GM18861 (cell line): ENCODE results near the gene PLA2G4E.

Experiments
- ATAC-seq: cut with Tn5 transposase; IDR thresholded peaks from one replicate; pipeline ENCODE4 v1.9.1; 2021; ENCODE audit not compliant: unreplicated experiment

The PLA2G4E gene

DNA sequence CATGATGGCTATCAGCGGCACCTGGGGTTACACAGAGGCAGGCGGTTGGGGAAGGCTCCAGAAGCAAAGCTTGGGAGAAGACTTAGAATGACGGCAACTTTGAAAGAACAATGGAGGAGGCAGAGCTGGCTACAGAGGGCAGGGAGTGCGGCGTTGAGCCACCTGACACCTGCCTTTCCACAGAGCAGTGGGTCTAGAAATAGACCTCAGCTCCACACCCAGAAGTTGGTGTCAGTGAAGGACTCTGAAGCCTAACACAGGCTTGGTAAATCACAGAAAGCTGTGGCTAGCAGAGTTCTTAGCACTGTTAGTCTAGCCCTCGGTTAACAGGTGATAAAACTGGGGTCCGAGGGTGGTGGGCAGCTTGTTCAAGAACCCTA lies 25.4 kb downstream of the PLA2G4E start:
- ATAC-seq, result no peak

DNA sequence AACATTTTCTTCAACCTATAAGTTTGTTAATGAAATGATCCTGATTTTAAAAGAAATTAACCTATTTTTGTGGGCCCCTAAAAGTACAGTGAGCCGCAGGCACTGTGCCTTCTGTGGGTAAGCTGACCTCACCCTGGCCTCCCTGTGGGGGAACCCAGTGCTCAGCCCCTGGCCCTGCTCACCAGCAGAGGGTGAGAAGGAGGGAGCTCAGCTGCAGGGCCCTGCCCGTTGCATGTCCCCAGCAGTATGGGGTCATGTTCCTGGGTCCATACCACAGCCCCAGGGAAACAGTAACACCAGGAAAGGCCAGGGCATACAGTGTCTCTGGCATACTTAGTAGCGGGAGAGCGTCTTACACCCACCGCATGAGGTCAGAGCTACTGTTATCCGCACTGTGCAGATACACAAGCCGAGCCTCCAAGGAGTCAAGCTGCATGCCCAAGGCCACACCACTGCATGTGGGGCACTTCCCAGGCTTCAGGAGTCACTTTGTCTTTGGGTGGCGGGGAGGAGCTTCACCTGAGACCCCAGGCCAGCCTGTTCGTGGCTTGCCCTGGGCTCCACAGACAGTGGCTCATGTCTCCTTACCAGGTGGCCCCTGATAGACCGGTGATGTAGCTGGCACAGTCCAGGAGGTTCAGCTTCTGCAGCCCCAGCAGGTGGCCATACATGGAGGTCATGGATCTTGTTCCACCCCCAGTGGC lies 25.9 kb downstream of the PLA2G4E start:
- ATAC-seq, result no peak

DNA sequence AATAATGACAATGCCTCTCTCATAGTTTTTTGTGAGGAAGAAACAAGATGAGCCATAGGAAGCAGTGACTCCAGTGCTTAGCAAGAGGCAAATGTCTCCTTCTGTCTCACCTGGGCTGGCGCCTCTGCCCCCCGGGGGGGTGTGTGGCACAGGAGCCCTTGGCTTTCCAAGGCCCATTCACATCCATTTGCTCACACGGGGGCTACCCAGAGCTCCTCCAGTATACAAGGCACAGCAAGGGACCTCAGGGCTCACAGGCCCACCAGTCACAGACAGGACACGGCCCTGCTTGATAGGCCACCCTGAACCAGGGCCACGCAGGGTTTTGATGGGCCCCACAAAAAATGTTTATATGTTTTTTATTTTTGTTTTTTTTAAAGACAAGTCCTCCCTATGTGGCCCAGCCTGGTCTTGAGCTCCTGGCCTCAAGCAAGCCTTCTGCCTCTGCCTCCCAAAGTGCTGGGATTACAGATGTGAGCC lies 26.6 kb downstream of the PLA2G4E start:
- ATAC-seq, result no peak

DNA sequence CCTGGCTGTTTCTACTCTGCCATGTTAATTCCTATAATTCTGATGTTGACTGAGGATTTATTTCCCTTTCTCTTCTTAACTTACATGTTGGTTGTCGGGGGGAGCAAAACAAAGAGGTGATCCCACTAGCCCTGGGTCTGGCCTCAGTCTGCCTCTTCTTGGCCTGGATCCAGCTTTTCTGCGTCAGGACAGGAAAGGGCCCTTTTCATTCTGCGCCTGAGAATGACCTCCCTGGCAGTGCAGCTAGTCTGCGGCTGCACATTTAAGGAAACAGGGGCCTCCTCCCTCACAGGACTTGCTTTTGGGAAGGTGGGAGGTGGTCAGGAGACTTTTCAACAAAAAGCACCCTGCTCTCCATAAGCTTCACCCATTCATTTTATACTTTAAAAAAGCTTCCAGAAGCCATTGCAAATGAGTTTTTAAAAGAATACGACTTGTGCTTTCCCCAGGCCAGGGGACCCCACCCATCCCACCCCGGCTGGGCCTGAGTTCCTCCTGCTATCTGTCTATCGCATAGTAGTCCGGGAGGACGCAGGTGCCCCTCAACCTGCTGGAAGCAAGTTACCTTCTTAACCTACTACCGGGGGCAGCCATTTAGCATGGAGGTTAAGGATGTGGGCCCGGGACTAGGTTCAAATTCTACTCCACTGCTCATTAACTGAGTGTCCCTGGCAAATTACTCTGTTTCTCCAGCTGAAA lies 27.2 kb downstream of the PLA2G4E start:
- ATAC-seq, result no peak

DNA sequence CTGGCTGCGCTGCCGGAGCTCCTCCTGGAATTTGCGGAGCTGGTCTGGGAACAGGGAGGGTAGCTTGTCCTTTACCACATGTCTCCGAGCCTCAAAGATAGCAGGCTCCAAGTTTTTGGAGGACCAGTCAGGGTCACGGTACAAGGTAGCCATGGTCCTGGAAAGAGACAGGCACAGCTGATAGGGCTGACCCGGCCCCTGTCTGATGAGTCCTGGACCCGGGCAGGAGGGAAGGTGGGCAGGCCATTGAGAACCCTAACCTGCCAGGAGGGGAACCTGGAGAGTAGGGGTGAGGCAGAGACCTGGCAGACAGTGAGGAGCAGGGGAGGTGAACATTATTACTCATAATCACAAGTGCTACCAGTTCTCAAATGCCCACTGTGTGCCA lies 28.0 kb downstream of the PLA2G4E start:
- ATAC-seq, result no peak

DNA sequence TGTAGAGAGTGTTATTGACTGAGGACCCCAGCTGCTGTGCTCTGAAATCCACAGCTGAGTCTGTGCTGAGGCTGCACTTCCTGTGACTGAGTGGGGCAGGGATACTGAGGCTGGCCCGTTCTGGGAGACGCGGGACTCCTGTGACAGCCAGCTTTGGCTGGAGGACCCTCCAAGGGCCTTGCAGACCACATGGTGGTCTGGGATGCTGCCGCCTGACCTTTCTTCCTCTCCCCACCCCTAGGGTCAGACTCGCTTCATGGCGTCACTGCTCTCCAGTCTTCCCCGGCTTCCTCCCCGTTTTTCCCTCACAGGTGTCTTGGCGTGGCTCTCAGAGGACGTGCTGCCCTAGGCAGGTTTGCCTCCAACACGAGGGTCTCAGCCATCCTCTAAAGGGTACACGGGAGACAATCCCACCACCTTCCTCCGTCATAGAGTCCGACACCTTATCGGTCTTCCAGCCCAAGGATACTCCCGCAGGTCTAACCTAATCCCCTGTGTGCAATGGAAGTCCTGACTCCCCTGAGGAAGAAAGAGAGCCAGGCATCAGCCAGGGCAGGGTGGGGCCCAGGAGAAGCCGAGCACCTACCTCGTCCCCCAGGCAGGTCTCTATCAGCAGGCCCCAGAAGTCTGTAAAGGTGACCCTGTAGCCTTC lies 28.6 kb downstream of the PLA2G4E start:
- ATAC-seq, result no peak

DNA sequence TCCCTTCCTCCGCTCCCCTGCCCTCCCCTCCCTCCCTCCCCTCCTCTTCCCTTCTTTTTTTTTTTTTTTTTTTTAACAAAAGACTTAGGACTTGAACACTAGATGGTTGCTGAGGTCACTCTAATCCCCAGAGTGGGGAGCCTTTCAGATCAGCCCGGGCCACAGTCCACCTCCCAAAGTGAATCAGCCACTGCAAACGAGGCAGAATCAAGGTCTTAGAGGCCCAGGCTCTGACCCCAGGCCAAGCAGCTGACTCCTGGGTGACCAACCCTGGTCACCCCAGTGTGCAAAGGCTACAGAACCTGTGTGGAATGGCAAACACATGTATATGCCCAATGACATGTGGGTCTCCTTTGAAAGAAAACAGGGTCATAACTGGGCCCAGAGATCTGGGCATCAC lies 30.2 kb downstream of the PLA2G4E start:
- no peak for ATAC-seq

DNA sequence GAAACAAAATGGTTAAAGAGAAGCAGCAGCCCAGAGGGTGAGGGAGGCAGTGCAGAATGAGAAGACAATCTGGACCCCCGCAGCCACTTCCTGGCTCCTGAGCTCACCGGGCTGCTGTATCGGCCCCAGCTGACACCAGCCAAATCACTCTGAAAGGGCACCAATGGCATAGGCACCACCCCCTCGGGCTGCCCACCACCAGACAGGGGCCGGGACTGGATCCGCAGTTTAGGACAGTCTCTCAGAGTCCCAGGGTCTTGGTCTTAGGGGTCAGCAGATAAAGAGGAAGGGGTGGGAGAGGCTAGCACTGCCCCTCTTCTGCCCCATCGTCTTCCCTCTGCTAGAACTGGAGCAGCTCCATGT lies 30.6 kb downstream of the PLA2G4E start:
- no peak for ATAC-seq

DNA sequence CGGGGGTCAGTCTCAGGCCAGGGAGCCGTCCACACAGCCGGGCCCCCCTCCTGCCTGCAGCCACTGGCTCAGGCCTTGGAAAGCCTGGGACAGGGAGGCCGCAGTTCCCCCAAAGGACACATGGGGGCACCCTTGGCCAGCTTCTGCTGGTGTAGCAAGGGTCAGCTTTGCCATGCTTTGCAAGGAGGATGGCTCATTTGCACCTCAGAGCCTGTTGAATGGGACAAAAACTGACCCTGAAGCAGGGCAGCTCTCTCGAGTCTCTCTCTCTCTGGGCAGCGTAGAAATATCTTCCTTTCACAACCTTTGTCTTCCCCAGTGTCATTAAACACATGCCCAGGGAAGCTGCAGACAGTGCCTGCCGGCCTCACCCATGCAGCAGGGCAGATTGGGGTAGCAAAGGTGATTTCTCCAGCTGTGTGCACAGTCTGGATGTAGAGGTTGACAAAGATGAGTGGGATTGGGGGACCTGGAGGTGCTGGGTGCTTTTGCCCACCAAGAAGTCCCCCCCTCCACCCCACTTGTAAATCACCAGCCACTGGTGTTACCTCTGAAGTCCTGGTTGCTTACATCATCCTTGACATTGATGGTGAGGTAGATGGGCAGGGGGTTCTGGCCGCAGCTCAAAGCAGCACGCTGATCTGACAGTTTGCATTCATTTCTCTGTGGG lies 31.1 kb downstream of the PLA2G4E start:
- no peak for ATAC-seq

DNA sequence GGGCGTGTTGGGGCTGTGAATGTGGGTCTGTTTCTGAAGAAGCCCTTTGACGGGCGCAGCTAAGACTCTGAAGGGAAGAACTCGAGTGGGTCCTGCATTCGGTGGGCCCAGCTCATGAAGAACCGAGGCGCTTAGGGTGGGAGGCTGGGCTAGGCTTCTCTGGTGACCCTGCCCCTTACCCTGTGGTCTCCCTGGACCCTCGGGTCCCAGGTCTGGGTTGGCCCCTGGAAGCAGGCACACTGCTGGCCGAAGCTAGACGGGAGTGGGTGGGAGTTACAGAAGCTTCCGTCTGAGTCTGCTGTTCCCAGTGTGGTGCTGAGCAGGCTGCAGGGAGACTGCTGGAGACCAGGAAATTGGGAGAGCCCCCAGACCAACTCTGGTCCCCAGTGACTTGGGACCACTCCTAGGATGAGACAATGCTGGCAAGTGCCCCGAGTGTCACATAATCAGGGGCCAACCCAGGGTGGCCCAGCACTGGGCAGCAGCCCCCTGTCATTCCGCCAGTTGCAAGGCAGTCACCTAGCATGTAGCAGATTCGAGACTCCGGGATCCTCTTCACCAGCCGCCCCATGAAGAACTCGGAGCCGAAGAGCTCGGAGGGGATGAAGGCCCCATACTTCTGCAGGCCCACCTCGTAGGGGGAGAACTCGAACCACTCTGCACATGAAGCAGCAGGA lies 31.8 kb downstream of the PLA2G4E start:
- ATAC-seq, result no peak

DNA sequence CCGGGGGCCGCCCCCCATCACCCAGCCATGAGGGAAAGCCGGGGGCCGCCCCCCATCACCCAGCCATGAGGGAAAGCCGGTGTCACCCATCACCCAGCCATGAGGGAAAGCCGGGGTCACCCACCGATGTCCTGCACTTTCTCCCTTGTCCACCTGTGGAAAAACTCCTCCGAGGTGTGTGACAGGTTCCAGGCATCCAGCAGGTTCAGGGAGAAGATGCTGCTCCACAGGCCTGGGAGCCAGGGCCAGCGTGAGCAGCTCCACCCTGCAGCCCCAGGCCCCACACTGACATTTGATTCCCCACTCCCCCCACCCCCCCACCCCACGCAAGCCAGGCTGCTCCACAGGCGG lies 32.9 kb downstream of the PLA2G4E start:
- ATAC-seq, result no peak

DNA sequence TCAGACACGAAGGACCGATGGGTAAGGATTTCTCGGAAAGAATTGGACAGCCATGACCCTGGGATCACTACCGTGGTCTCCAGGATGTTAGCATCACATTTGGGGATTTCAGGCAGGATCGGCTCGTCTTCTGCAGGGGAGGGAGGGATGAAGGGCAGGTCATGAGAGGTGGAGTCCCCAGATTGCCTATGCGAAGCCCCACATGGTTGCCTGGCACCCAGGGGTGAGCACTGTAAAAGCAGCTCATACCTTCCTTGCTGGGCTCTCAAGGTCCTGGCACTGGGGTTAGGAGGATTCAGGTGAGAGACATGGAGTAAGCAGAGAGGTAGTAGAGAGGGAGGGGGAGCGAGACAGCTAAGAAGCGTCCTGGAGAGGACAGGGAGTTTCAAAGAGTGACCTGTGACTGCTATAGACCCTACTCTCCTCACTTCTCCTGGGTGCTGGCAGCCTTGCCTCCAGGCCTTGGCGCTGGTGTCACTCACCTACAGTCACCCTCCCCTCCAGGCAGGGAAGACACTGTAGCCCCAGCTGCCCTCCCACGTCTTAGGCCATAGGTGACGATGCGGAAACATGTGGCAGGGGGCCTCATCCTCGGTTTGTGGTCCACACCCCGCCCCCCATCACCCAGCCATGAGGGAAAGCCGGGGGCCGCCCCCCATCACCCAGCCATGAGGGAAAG lies 33.5 kb downstream of the PLA2G4E start:
- no peak for ATAC-seq

DNA sequence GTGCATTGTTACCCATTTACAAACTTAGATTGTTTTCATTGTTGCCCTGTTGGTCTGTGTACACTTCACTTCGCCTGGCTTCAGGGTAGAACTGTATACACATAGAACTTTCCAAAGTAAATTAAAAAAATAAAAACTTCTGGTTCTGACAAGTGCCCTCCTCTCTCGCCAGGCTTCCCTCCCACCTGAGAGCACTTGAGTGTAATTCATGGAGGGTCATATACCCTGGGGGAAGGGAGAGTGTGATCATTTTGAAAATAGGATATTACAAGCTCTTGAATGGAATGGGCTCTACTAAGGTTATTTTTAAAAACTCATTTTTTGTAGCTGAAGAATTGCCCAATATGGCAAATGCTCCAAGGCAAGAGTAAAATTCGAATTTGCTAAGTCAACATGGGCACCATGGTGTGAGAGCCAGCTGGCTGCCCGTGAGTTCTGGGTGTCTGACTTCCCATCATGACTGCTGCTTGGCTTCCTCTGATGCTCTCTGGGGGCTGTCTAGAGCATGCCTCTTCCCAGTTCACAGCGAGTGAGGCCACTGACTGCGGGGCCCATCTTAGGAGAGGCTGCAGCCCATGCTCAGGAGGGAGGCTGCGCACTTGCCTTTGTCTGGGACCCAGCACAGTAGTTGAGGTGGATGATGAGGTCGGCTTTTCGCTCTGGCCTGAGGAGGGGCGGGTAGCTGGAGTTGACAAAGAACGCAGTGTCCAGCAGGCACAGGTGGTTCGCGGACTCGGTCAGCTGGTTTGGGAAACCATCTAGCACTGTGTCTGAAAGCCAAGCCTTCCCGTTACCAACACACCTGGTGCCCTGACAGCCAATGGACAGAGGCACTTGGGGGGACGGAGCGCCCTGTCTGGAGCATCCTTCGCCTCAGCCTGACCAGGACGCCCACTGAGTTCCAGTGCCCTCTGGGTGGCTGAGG lies 35.3 kb downstream of the PLA2G4E start:
- ATAC-seq, result no peak

DNA sequence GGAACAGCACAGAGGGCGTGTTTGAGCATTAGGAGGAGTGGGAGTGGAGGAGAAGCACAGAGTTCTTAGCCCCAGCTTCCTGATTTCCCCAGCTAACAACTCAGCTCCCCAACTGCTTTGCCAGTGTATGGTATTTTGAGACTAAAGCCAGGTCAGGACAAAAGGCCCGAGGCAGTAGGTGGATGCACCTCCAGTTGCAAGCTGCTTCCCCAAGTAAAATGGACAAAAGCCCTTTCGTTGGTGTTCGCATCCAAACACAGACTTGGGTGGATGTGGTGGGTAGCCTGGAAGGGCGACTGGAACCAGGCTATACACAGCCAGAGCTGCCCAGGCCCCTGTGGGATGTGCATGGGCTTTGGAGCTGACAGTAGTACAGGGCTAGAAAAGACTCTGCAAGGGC lies 36.2 kb downstream of the PLA2G4E start:
- no peak for ATAC-seq

DNA sequence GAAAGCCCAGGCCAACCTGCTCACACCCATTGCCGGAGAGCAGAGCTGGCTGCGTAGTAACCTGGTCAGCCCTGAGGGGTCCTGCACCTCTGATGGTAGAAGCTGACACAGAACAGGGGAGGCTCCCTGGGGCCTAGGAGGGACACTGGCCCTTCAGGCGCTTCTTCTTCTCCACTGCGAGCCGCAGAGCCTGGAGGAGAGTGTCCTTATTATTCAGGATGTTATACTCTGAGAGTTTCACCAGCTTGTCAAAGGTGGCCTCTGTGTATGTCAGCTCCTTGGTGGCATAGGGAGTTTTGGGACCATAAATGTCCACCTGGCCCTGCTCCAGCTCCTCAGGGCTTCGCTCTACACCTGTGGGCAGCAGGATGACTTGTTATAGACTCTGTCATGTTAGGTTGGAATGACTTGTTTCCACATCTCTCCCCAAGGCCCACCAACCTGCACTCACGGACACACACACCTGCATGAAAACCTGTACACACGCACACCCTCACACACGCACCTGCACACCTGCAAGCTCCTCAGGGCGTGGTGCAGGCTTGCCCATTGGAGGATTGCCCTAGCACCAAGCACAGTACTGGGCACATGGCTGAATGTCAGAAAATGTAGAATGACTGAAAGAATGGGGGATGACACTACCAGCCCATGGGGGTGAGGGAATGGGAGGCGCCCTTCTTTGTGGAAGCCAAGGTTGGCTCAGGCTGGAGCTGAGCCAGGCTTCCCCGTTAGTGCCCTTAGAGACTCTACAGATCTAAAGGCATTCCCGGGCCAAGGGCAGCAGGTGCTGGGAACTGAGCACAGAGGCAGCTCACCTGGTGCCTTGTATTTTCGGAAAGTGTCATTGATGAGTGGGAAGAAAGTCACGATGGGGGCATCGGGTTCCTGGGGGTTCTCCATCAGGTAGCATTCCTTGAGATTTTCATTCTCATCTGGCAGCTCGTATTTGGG lies 36.9 kb downstream of the PLA2G4E start:
- no peak for ATAC-seq

DNA sequence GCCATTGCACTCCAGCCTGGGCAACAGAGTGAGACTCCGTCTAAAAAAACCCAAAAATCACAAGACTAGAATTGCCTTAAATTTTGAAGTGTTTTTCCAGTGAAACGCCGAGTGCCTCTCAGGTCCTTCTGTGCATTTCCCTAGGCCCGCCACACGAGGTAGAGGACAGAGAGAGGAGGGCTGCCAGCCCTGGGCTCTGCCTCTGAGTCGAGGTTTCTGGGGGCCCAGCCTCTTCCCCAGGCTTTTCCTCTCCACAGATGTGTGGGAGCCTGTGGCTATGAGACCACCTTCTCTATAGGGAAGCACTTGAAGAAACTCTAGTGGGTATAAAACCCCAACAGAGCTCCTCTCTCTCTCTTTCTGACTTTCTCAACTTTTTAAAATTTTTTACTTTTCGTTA lies 37.6 kb downstream of the PLA2G4E start:
- ATAC-seq, result no peak

DNA sequence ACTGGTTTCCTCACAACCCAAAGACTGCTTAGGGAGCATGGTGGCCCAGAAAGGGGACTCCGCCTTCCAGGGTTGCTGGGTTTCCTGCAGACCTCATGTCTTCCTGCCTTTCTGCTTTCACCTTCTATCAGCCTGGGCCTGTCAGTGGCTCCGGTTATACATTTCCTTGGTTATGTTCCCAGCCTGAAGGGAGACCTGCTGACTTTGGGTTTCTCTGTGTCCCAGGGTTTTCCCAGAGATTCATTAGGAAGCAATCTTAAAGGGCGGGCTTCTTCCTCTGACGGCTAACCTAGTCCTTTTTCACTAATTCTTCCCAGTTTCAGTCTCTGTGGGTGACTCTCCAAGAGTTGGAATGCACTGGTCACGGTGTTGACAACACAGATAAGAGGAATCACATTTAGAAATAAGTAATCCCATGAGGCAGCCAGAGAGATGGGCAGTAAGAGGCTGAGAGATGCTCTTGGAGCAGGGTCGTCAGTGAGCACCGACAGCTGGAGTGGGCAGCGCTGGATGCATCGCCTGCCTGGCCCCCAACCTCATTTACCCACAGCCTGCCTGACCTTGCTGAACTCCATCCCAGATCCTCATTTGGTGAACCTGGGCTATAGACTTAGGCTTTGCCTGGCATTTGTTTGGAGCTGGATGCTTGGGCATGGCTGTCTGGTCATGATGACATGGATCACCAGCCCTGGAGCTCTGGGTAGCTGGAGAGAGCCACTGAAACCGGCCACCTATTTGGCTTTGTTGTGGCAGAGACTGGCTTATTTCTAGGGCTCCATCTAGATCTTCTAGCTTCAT lies 38.5 kb downstream of the PLA2G4E start:
- ATAC-seq, result no peak
